Activated naive CD8-positive, alpha-beta T cell (primary cell): ENCODE data around the gene TSPO2.

Experiments
- H3K27ac Mint-ChIP-seq: one replicate; pipeline ENCODE4 v1.8.0; 2021; ENCODE audit warnings: mixed read lengths
- H3K27me3 Mint-ChIP-seq: one replicate; pipeline ENCODE4 v1.8.0; 2021; ENCODE audit warnings: mixed read lengths
- H3K36me3 Mint-ChIP-seq: one replicate; pipeline ENCODE4 v1.8.0; 2021; ENCODE audit warnings: mixed read lengths
- H3K4me1 Mint-ChIP-seq: one replicate; pipeline ENCODE4 v1.8.0; 2021; ENCODE audit warnings: low read depth, mixed read lengths
- H3K4me3 Mint-ChIP-seq: one replicate; pipeline ENCODE4 v1.8.0; 2021; ENCODE audit warnings: mild to moderate bottlenecking, mixed read lengths
- H3K9me3 Mint-ChIP-seq: one replicate; pipeline ENCODE4 v1.8.0; 2021; ENCODE audit warnings: low read depth, mixed read lengths

Gene TSPO2

DNA sequence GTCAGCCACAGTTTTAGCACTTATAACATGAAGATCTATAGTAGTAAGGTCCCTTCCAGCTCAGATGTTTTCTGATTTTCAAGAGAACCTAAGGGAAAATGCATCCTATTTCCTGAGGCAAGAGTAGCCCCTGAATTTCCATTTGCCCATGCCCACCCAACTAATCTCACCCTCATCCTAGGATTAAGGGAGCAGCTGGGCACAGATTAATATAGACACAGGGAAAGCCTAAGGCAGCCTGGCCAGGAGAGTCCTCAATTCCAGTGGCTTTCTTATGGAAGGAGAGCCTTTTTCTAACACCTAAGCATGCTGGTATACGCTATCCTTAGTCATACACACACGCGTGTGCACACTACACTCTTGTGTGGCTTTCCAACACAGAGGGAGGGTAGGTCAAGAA is 12.2 kb downstream of the TSPO2 start:
- H3K4me3 Mint-ChIP-seq, result no peak overlapping the region
- no peaks in the 10 kb centered on the region for H3K9me3 Mint-ChIP-seq
- peaks cover 13% of the 10 kb centered on the region for H3K36me3 Mint-ChIP-seq
- H3K4me1 Mint-ChIP-seq, result peaks cover 16% of the 10 kb centered on the region
- H3K27ac Mint-ChIP-seq, result no peak overlapping the region
- no peaks in the 10 kb centered on the region for H3K27me3 Mint-ChIP-seq

DNA sequence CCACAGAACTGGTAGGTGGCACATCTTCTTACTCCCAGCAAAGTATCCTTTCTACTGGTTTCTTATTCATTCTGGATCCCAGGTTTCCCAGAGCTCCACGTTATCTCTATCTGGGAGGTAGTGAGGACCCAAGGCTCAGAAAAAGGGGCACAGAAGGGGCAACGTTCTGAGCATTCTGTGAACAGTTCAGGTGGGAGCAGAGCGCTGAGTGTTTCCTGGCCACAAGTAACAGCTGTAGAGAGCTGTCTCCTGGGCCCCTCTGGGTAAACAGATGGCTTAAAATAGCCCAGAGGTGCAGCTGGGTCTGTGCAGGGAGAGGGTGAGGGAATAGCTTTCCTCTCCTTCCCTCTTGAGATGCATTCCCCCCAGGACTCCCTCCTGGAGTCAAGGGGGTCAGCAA is 12.9 kb downstream of the TSPO2 start:
- H3K36me3 Mint-ChIP-seq, result peaks cover 16% of the 10 kb centered on the region
- H3K27ac Mint-ChIP-seq, result no peak overlapping the region
- H3K4me3 Mint-ChIP-seq, result no peak overlapping the region
- peaks cover 16% of the 10 kb centered on the region for H3K4me1 Mint-ChIP-seq
- H3K9me3 Mint-ChIP-seq, result no peaks in the 10 kb centered on the region
- no peaks in the 10 kb centered on the region for H3K27me3 Mint-ChIP-seq

DNA sequence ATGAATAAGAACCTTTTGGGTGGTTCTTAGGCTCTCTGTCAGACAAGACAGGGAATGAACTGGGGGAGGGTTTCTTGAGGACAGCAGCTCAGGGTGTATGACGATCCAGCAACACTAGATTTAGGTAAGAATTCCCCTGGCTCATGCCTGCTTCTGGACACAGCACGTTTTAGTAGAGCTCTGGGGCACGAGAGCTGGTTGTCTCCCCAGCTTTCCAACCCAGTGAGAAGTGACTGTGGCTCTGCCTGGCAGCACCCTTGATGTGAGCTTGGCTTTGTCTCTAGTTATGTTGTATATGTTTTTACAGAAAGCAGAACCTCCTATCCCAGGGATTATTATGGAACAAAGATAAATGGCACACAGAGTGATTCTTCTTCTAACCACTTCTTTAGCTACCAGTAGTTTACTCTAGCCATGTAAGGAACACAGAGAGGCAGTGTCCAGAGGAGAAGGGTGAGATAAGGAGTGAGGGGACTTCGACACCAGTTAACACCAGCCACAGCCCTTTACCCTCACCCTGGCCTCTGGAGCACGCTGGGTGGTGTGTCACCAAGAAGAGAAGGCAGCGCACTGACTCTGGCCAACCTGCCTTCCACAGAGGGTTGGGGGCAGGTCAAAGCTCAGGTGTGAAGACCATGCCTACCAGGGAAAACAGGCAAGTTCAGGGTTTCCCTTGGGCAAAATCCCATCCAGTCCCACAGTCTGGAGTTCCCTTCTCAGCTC is 14.7 kb downstream of the TSPO2 start:
- Mint-ChIP-seq H3K4me1 (peaks cover 9% of the 10 kb centered on the region), H3K36me3 (peaks cover 10% of the 10 kb centered on the region), H3K27ac (no peak overlapping the region), H3K9me3 (no peaks in the 10 kb centered on the region), H3K4me3 (no peak overlapping the region), H3K27me3 (no peaks in the 10 kb centered on the region)

DNA sequence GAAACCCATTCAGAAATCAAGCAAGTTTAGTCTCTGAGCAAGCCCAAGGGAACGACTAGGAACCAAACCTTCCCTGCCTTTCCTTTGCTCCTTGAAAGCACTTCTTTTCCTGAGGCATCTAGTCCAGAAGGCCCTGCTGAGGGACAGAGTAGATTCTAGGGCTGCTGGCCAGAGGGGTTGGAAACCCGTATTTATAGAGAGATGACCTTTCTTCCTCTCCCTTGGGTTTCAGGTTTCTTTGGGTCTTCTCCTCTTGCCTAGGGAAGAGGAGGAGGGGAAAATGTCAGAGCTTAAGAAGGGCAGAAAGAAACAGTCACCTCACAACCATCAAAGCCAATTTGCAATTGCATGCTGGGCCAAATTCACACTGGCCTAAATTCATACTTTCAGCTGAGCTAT is 16.5 kb downstream of the TSPO2 start:
- H3K4me3 Mint-ChIP-seq, result no peak overlapping the region
- H3K36me3 Mint-ChIP-seq, result peaks cover 10% of the 10 kb centered on the region
- no peak overlapping the region for H3K27ac Mint-ChIP-seq
- H3K4me1 Mint-ChIP-seq, result peaks cover 3% of the 10 kb centered on the region
- H3K9me3 Mint-ChIP-seq, result no peaks in the 10 kb centered on the region
- H3K27me3 Mint-ChIP-seq, result no peaks in the 10 kb centered on the region

DNA sequence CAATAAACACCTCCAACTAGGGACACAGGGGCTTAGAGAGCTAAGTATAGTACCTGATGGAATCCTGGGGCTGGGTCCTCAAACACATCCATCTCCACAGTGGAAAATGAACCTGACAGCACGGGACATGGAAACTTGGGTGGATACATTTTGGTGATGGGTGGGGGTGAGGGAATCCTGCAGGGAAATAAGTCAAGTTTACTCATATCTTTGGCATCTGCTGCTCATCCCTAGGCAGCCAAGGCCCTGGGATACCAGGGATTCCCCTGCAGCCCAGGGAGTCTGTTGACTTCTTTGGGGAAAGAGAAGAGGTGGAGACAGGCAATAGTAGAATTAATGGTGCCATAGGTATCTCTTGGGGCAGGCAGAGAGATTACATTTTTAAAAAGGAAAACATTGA is 17.3 kb downstream of the TSPO2 start:
- peaks cover 12% of the 10 kb centered on the region for H3K36me3 Mint-ChIP-seq
- peaks cover 4% of the 10 kb centered on the region for H3K4me1 Mint-ChIP-seq
- H3K27ac Mint-ChIP-seq, result no peak overlapping the region
- no peaks in the 10 kb centered on the region for H3K9me3 Mint-ChIP-seq
- no peaks in the 10 kb centered on the region for H3K27me3 Mint-ChIP-seq
- H3K4me3 Mint-ChIP-seq, result no peak overlapping the region

DNA sequence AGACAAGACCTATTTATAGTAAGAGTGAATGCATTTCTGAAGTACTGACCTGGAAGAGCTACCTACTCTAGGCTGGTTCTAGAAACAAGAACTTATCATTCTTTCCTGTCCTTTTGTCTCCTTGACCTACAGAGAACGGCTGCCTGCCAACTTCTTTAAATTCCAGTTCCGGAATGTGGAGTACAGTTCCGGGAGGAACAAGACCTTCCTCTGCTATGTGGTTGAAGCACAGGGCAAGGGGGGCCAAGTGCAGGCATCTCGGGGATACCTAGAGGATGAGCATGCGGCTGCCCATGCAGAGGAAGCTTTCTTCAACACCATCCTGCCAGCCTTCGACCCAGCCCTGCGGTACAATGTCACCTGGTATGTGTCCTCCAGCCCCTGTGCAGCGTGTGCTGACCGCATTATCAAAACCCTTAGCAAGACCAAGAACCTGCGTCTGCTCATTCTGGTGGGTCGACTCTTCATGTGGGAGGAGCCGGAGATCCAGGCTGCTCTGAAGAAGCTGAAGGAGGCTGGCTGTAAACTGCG is 19.0 kb downstream of the TSPO2 start:
- no peaks in the 10 kb centered on the region for H3K27me3 Mint-ChIP-seq
- no peak overlapping the region for H3K27ac Mint-ChIP-seq
- H3K36me3 Mint-ChIP-seq, result peaks cover 9% of the 10 kb centered on the region
- H3K4me3 Mint-ChIP-seq, result no peak overlapping the region
- peaks cover 10% of the 10 kb centered on the region for H3K4me1 Mint-ChIP-seq
- no peaks in the 10 kb centered on the region for H3K9me3 Mint-ChIP-seq

DNA sequence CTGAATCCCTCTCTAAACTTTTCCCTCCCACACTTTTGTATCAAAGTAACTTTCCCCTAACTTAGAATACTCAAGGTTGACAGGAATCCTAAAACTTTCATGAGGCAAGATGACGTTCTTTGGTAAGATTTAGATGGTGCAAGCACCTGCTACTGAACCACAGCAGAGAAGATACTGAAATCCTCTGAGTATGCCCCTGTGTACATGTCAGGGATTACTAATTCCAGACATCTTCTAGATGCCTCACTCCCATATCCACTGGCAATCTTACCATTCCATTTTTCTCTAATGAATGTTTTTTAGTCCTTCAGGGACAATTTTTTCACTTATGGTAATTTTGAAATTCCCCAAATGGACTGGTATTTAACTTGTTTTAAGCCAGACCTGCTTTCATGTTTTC is 19.8 kb downstream of the TSPO2 start:
- Mint-ChIP-seq H3K4me3 (no peak overlapping the region), H3K9me3 (no peaks in the 10 kb centered on the region), H3K36me3 (peaks cover 12% of the 10 kb centered on the region), H3K27me3 (no peaks in the 10 kb centered on the region), H3K4me1 (peaks cover 15% of the 10 kb centered on the region), H3K27ac (no peak overlapping the region)

DNA sequence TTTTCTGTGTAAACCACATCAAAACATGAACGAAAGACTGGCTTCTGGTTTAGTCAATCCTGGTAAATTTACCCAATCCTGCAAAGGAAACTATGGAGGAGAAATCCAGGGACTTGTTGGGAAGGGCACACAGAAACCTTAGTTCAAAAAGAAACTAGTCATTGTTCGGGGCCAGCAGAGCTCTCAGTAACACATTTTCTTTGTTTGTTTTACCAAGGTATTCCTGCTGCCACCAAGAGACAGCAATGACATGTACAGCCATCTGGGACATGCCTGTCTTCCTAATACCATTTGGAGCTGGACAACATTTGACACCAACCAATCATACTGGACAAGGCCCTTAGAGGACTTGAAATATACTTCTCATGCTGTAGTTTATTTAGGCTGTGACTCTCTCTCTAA is 21.6 kb downstream of the TSPO2 start:
- no peak overlapping the region for H3K4me3 Mint-ChIP-seq
- no peaks in the 10 kb centered on the region for H3K27me3 Mint-ChIP-seq
- H3K36me3 Mint-ChIP-seq, result peaks cover 14% of the 10 kb centered on the region
- peaks cover 16% of the 10 kb centered on the region for H3K4me1 Mint-ChIP-seq
- H3K9me3 Mint-ChIP-seq, result no peaks in the 10 kb centered on the region
- no peak overlapping the region for H3K27ac Mint-ChIP-seq

DNA sequence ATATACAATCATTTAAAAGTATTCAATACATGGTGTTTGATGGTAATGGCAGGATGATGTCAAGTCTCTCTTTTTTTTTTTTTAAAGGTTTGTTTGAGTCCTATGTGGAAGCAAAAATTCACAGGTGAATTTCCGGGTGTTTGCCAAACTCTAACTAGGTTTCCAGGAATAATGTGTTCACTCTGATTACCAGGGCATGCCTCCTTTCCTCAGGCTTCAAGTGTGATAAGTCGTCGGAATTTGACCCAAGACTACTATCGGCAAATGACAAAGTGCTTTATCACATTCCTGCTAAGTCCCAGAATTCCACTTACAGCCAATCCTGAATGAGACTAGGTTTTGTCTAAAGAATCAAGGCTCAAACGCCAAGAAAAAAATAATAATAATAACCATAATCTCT is 22.6 kb downstream of the TSPO2 start:
- Mint-ChIP-seq H3K27me3 (no peaks in the 10 kb centered on the region), H3K4me1 (peaks cover 22% of the 10 kb centered on the region), H3K9me3 (no peaks in the 10 kb centered on the region), H3K27ac (no peak overlapping the region), H3K36me3 (peaks cover 14% of the 10 kb centered on the region), H3K4me3 (no peak overlapping the region)

DNA sequence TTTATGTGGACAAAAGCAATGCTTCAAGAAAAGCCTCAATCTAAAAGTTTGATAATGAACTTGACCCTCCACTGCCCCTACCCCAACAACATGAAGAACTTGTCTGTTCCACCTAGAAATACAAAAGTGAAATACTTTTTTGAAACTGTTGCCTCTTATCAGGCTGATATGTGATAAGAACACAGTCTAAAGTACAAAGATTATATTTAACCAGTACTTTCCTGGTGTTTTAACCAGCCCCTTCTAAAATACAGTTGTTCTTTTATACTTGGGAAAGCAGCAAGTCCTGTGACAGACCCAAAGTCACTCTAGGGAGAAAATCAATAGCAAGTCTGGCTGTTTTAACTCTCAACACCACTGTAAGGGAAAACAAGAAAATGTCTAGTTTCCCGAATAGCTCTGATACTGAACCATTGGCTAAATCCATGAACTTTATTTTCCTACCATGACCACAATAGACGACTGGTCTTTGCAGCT is 23.3 kb downstream of the TSPO2 start:
- no peak overlapping the region for H3K4me3 Mint-ChIP-seq
- H3K27ac Mint-ChIP-seq, result no peak overlapping the region
- H3K9me3 Mint-ChIP-seq, result no peaks in the 10 kb centered on the region
- H3K36me3 Mint-ChIP-seq, result peaks cover 11% of the 10 kb centered on the region
- no peaks in the 10 kb centered on the region for H3K27me3 Mint-ChIP-seq
- H3K4me1 Mint-ChIP-seq, result peaks cover 27% of the 10 kb centered on the region

DNA sequence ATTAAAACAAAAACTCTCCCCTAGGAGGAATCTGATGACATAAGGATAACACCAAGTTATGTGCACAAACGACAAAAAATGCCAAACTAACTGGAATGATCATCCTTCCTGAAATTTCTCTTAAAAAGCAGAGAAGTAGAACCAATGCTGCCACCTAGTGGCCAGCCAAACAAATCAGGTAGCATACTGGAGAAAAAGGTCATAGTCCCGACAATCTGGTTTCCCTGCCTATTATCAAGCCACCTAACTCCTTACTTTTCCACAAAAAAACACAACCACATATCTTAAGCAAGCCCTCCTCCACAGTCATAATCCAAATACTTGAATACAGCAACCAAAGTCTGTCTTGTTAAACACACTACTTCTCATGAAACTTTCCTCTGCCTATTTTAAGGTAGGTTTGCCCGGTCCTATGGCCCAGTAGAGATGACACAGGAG is 24.6 kb downstream of the TSPO2 start:
- H3K36me3 Mint-ChIP-seq, result peaks cover 11% of the 10 kb centered on the region

DNA sequence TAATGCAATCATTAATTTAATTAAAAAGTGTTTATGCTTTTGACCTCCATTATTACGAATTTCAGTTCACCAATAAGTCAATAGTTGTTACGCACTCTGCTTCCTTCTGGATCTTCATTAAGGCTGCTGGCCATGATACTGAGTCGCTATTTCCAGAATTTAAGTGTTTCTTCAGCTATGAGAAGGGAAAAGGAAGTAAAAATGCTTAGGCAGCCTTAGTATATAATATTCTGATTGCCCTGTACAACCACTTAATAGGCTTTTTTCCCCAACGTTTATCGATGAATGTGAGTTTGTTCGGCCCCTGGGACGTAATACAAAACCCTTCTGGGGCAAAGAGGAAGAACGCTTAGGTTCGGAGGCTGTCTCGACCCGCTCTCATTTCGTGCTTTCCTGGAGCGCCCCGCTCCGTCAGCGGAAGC is 29.2 kb downstream of the TSPO2 start:
- peaks cover 10% of the 10 kb centered on the region for H3K36me3 Mint-ChIP-seq
- peaks cover 50% of the 10 kb centered on the region for H3K4me1 Mint-ChIP-seq

More for the DNA sequence above, 24.6 kb downstream of the TSPO2 start:
- no peaks in the 10 kb centered on the region for H3K9me3 Mint-ChIP-seq
- peaks cover 36% of the 10 kb centered on the region for H3K4me1 Mint-ChIP-seq
- H3K27me3 Mint-ChIP-seq, result no peaks in the 10 kb centered on the region
- no peak overlapping the region for H3K4me3 Mint-ChIP-seq
- H3K27ac Mint-ChIP-seq, result no peak overlapping the region

DNA sequence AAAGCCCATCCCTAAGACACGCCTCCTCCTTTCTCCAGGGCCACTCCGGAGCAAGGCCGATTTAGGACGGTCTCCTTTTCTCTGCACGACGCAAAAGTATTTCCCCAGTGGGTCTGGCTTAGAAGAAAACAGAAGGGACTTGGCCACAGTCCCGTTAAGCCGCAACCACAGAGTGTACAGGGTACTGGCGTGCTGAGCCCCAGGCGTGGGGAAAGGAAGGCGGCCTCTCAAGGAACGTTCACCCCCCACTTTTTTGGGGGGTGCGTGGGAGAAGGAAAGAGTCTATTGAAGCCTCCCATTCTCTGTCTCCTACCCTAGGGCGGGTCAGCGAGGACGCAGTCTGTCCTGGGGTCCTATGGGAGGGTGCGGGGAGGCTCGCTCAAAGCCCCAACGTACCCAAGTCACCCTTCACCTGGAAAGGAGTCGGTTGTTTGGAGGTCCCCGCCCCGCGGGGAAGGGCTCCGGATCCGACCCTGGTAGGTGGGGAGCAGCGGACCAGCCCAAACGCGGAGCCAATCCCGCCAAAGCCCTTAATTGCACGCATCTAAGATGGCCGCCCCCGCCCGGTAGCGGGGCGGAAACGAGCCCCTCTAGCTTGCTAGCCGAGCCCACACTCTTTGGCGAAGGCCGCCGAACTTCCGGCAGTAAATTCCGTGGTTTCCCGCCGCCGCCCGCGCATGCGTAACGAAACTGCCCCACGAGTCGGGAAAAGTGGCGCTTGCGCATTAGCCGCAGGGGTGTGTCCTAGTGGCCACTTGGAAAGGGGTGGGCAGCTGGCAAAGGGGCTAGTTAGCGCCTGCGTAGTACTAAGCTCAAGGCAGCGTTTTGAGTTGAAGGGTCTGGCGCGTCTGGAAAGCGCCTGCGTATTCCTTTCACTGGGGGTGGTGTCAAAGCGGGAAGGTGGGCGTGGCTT is 29.9 kb downstream of the TSPO2 start, which contains the start of gene OARD1:
OARD1 (minus strand) TSS at position 434 of the 913 bp plus-strand sequence. CDS start 722 bp downstream, outside the sequence.
- peaks cover 51% of the 10 kb centered on the region for H3K4me1 Mint-ChIP-seq
- peak within 1 kb of the TSS; percentile 96 for H3K27ac Mint-ChIP-seq
- H3K4me3 Mint-ChIP-seq, result peak within 1 kb of the TSS; percentile 97
- H3K27me3 Mint-ChIP-seq, result no peaks in the 10 kb centered on the region
- H3K9me3 Mint-ChIP-seq, result no peaks in the 10 kb centered on the region
- H3K36me3 Mint-ChIP-seq, result peaks cover 7% of the 10 kb centered on the region

More for the DNA sequence above, 29.2 kb downstream of the TSPO2 start:
- no peaks in the 10 kb centered on the region for H3K27me3 Mint-ChIP-seq
- peak overlapping the region; percentile 97 for H3K4me3 Mint-ChIP-seq
- no peaks in the 10 kb centered on the region for H3K9me3 Mint-ChIP-seq
- peak overlapping the region; percentile 96 for H3K27ac Mint-ChIP-seq

DNA sequence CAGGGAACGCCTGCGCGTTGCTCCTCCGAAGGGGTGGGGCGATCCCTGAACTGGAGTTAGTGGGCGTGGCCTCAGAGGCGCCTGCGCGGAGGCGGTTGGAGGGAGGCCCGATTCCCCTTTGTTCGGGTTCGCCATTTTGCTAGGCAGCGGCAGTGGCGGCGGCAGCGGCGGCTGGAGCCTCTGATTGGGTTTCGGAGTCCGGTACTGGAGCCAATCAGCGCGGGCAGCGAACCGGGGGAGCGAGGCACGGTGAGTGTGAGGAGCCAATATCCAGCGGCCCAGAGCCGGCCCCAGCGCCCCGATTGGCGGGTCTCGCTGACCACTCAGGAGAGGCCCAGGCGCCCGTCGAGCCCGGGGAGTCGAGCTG is 30.6 kb downstream of the TSPO2 start, which contains the start of gene NFYA:
NFYA (plus strand) TSS at position 139 of the 367 bp plus-strand sequence. CDS start 6,116 bp downstream, outside the sequence.
- peak within 1 kb of the TSS; percentile 98 for H3K27ac Mint-ChIP-seq
- peak within 1 kb of the TSS; percentile 99 for H3K4me3 Mint-ChIP-seq
- H3K27me3 Mint-ChIP-seq, result no peaks in the 10 kb centered on the region
- peaks cover 51% of the 10 kb centered on the region for H3K4me1 Mint-ChIP-seq
- no peaks in the 10 kb centered on the region for H3K9me3 Mint-ChIP-seq
- peaks cover 5% of the 10 kb centered on the region for H3K36me3 Mint-ChIP-seq
